GM12891 (cell line): ENCODE measurements around the gene ZBTB14.

Experiments
- PAX5 ChIP-seq: IDR thresholded peaks from 2 replicates; pipeline ENCODE4 v1.6.1; 2011; ENCODE audit warnings: low read length, moderate library complexity, mild to moderate bottlenecking; ENCODE audit not compliant: insufficient read depth, severe bottlenecking
- POLR2A ChIP-seq: IDR thresholded peaks from 2 replicates; pipeline ENCODE4 v1.6.1; 2011; ENCODE audit warnings: low read depth, low read length, control low read depth
- POLR2AphosphoS5 ChIP-seq: IDR thresholded peaks from 2 replicates; pipeline ENCODE4 v1.6.1; 2011; ENCODE audit warnings: low read depth, low read length, control low read depth
- SPI1 ChIP-seq: IDR thresholded peaks from 2 replicates; pipeline ENCODE4 v1.6.1; 2011; ENCODE audit warnings: low read depth, low read length, control low read depth
- TAF1 ChIP-seq: IDR thresholded peaks from 2 replicates; pipeline ENCODE4 v1.6.1; 2011; ENCODE audit warnings: low read depth, low read length, control low read depth

GRCh38 chr18:5275872-5276271 lies 19.7 kb downstream of the ZBTB14 start:
- TF ChIP-seq POLR2A: no peak
- no peak for TF ChIP-seq TAF1
- TF ChIP-seq POLR2AphosphoS5: no peak
- TF ChIP-seq PAX5: no peak
- TF ChIP-seq SPI1: no peak
